ENCODE data around the gene TMEM9.

The TMEM9 gene

DNA sequence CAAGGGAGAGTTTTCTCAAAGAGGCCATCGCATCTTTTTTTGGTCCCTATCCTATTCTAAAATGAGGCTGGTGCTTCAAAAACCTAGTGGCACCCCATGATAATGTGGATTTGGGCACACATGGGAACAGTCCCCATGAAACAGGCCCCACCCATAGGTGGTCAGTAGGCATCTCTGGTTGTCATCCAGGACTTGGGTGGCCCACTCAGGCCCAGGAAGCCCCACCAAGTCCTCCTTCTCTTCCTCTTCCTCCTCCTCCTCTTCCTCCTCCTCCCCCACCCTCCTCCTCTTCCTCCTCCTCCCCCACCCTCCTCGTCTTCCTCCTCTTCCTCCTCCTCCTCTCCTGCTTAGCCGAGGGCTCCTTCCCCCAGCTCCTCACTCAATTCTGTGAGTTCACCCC lies 42.6 kb downstream of the TMEM9 start:
- ChIA-PET POLR2A (interaction anchor here (0.7 kb wide), 1 partner anchor 354 kb away, joined by 3 read pairs; no protein-coding TSS in a partner anchor), CTCF (interaction anchor here (0.9 to 1.1 kb wide), 3 partner anchors 132 to 139 kb away, joined by 4 to 7 read pairs (median 5); no protein-coding TSS in a partner anchor)
- Histone ChIP-seq H3K4me3 (ENCODE audit: low read depth, low read length) (no peak overlapping the region), H3K36me3 (ENCODE audit: control insufficient read depth in 2 of 2, insufficient read depth in 1 of 2, low read length in 2 of 2) (no peaks in the 10 kb centered on the region), H3K27ac (ENCODE audit: extremely low read depth, low read depth, low read length) (no peak overlapping the region), H3K4me1 (ENCODE audit: control insufficient read depth, insufficient read depth, low read length) (no peaks in the 10 kb centered on the region), H3K9me3 (ENCODE audit: control insufficient read depth, insufficient read depth, low read depth, low read length) (no peaks in the 10 kb centered on the region)
- TF ChIP-seq ZNF623 (tag by site-specific recombination; IDR thresholded peaks at IDR 0.05), result no peak
- TF ChIP-seq, protein P1, sequence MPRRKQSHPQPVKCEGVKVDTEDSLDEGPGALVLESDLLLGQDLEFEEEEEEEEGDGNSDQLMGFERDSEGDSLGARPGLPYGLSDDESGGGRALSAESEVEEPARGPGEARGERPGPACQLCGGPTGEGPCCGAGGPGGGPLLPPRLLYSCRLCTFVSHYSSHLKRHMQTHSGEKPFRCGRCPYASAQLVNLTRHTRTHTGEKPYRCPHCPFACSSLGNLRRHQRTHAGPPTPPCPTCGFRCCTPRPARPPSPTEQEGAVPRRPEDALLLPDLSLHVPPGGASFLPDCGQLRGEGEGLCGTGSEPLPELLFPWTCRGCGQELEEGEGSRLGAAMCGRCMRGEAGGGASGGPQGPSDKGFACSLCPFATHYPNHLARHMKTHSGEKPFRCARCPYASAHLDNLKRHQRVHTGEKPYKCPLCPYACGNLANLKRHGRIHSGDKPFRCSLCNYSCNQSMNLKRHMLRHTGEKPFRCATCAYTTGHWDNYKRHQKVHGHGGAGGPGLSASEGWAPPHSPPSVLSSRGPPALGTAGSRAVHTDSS (tag by site-specific recombination; IDR thresholded peaks at IDR 0.05), result peak; percentile 77

DNA sequence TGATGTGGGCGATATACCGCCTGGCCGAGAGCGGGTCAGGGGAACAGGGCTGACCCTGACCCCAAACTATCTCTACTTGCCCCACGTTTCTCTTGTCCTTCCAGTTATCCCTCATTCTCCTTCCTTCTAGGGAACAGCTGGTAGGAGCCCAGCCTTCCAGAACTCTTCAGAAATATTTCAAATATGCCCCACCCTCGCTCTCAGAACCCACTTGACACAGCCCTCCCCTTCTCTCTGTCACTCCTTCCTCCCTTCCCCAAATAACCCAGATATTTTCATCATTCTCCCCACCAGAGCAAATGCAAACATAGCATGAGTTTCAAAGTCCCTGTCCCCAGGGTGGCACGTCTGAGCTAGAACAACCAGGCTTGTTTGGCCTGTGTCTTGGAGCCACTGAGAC lies 43.1 kb downstream of the TMEM9 start:
- Histone ChIP-seq H3K4me1 (ENCODE audit: control insufficient read depth, insufficient read depth, low read length) (no peaks in the 10 kb centered on the region), H3K27ac (ENCODE audit: extremely low read depth, low read depth, low read length) (no peak overlapping the region), H3K36me3 (ENCODE audit: control insufficient read depth in 2 of 2, insufficient read depth in 1 of 2, low read length in 2 of 2) (no peaks in the 10 kb centered on the region), H3K4me3 (ENCODE audit: low read depth, low read length) (no peak overlapping the region), H3K9me3 (ENCODE audit: control insufficient read depth, insufficient read depth, low read depth, low read length) (no peaks in the 10 kb centered on the region)
- TF ChIP-seq, protein P2, sequence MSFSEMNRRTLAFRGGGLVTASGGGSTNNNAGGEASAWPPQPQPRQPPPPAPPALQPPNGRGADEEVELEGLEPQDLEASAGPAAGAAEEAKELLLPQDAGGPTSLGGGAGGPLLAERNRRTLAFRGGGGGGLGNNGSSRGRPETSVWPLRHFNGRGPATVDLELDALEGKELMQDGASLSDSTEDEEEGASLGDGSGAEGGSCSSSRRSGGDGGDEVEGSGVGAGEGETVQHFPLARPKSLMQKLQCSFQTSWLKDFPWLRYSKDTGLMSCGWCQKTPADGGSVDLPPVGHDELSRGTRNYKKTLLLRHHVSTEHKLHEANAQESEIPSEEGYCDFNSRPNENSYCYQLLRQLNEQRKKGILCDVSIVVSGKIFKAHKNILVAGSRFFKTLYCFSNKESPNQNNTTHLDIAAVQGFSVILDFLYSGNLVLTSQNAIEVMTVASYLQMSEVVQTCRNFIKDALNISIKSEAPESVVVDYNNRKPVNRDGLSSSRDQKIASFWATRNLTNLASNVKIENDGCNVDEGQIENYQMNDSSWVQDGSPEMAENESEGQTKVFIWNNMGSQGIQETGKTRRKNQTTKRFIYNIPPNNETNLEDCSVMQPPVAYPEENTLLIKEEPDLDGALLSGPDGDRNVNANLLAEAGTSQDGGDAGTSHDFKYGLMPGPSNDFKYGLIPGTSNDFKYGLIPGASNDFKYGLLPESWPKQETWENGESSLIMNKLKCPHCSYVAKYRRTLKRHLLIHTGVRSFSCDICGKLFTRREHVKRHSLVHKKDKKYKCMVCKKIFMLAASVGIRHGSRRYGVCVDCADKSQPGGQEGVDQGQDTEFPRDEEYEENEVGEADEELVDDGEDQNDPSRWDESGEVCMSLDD (tag by site-specific recombination; IDR thresholded peaks at IDR 0.05), result no peak
- no peak for TF ChIP-seq ZNF211 (tag by site-specific recombination; IDR thresholded peaks at IDR 0.05; ENCODE audit: low read depth)
- TF ChIP-seq, protein P3, sequence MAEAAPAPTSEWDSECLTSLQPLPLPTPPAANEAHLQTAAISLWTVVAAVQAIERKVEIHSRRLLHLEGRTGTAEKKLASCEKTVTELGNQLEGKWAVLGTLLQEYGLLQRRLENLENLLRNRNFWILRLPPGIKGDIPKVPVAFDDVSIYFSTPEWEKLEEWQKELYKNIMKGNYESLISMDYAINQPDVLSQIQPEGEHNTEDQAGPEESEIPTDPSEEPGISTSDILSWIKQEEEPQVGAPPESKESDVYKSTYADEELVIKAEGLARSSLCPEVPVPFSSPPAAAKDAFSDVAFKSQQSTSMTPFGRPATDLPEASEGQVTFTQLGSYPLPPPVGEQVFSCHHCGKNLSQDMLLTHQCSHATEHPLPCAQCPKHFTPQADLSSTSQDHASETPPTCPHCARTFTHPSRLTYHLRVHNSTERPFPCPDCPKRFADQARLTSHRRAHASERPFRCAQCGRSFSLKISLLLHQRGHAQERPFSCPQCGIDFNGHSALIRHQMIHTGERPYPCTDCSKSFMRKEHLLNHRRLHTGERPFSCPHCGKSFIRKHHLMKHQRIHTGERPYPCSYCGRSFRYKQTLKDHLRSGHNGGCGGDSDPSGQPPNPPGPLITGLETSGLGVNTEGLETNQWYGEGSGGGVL (tag by site-specific recombination; IDR thresholded peaks at IDR 0.05), result no peak
- ChIA-PET POLR2A (no interaction called here), CTCF (interaction anchor here (0.9 to 1.1 kb wide), 3 partner anchors 132 to 139 kb away, joined by 4 to 7 read pairs (median 5); no protein-coding TSS in a partner anchor)

- ChIA-PET POLR2A (no interaction called here), CTCF (interaction anchor here (1.1 kb wide), 2 partner anchors 135 to 138 kb away, joined by 5 to 7 read pairs; no protein-coding TSS in a partner anchor)
- Histone ChIP-seq H3K4me1 (ENCODE audit: control insufficient read depth, insufficient read depth, low read length) (no peaks in the 10 kb centered on the region), H3K4me3 (ENCODE audit: low read depth, low read length) (no peak overlapping the region), H3K36me3 (ENCODE audit: control insufficient read depth in 2 of 2, insufficient read depth in 1 of 2, low read length in 2 of 2) (no peaks in the 10 kb centered on the region), H3K9me3 (ENCODE audit: control insufficient read depth, insufficient read depth, low read depth, low read length) (no peaks in the 10 kb centered on the region), H3K27ac (ENCODE audit: extremely low read depth, low read depth, low read length) (no peak overlapping the region)
- TF ChIP-seq ZNF324 (tag by site-specific recombination; IDR thresholded peaks at IDR 0.05) (no peak), ZFP37 (tag by site-specific recombination; IDR thresholded peaks at IDR 0.05) (no peak), ZNF660 (tag by site-specific recombination; IDR thresholded peaks at IDR 0.05) (no peak), ZNF423 (tag by site-specific recombination; IDR thresholded peaks at IDR 0.05) (no peak), ZNF202 (tag by site-specific recombination; IDR thresholded peaks at IDR 0.05; ENCODE audit: borderline replicate concordance) (no peak), SETDB1 (IDR thresholded peaks at IDR 0.05; ENCODE audit: insufficient read length, low read length) (no peak)
- TF ChIP-seq, protein P4, sequence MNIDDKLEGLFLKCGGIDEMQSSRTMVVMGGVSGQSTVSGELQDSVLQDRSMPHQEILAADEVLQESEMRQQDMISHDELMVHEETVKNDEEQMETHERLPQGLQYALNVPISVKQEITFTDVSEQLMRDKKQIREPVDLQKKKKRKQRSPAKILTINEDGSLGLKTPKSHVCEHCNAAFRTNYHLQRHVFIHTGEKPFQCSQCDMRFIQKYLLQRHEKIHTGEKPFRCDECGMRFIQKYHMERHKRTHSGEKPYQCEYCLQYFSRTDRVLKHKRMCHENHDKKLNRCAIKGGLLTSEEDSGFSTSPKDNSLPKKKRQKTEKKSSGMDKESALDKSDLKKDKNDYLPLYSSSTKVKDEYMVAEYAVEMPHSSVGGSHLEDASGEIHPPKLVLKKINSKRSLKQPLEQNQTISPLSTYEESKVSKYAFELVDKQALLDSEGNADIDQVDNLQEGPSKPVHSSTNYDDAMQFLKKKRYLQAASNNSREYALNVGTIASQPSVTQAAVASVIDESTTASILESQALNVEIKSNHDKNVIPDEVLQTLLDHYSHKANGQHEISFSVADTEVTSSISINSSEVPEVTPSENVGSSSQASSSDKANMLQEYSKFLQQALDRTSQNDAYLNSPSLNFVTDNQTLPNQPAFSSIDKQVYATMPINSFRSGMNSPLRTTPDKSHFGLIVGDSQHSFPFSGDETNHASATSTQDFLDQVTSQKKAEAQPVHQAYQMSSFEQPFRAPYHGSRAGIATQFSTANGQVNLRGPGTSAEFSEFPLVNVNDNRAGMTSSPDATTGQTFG (tag by site-specific recombination; IDR thresholded peaks at IDR 0.05; ENCODE audit: borderline replicate concordance), result no peak
- TF ChIP-seq, protein P5, sequence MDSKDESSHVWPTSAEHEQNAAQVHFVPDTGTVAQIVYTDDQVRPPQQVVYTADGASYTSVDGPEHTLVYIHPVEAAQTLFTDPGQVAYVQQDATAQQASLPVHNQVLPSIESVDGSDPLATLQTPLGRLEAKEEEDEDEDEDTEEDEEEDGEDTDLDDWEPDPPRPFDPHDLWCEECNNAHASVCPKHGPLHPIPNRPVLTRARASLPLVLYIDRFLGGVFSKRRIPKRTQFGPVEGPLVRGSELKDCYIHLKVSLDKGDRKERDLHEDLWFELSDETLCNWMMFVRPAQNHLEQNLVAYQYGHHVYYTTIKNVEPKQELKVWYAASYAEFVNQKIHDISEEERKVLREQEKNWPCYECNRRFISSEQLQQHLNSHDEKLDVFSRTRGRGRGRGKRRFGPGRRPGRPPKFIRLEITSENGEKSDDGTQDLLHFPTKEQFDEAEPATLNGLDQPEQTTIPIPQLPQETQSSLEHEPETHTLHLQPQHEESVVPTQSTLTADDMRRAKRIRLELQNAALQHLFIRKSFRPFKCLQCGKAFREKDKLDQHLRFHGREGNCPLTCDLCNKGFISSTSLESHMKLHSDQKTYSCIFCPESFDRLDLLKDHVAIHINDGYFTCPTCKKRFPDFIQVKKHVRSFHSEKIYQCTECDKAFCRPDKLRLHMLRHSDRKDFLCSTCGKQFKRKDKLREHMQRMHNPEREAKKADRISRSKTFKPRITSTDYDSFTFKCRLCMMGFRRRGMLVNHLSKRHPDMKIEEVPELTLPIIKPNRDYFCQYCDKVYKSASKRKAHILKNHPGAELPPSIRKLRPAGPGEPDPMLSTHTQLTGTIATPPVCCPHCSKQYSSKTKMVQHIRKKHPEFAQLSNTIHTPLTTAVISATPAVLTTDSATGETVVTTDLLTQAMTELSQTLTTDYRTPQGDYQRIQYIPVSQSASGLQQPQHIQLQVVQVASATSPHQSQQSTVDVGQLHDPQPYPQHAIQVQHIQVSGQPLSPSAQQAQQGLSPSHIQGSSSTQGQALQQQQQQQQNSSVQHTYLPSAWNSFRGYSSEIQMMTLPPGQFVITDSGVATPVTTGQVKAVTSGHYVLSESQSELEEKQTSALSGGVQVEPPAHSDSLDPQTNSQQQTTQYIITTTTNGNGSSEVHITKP (tag by site-specific recombination; IDR thresholded peaks at IDR 0.05), result no peak
Observed at GRCh38 chr1:201110616-201111015, 43.7 kb downstream of the TMEM9 start.

Data from HEK293 (cell line).